Erythroblast (primary cell): ENCODE data around the gene TMEM120B.

Experiments
- GATA1 ChIP-seq: IDR thresholded peaks from 2 replicates; pipeline ENCODE4 v1.6.1; 2011; ENCODE audit warnings: low read depth, mild to moderate bottlenecking, control low read depth, low read length, moderate library complexity
- POLR2A ChIP-seq: IDR thresholded peaks from 2 replicates; pipeline ENCODE4 v1.6.1; 2011; ENCODE audit warnings: mild to moderate bottlenecking, low read length

DNA sequence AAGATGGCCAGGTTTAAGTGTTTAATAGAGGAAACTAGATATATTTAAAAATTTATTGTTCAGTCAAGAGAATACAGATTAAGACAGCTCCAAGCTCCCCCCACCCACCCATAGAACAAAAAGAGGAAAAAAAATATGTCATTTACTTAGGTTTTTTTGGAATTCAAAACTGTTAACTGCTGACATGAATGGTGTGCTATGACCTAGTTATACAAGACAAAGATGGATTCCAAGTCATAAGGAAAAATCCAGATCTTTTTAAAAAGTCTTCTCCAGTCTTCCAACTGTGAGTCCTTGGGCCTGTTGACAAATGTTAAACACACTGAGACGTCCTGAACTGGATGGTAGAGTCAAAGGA is 89.9 kb downstream of the TMEM120B start:
- TF ChIP-seq POLR2A: no peak
- no peak for TF ChIP-seq GATA1
